ENCODE data around the gene SRSF1. TPM values are rescaled to one million over a fixed set of nuclear protein-coding genes. Genes with fewer than 3 reads are reported as not detected.
"Not testable (repeated sequence)": the region's sequence is repeated elsewhere in the genome, so short reads cannot be mapped to it uniquely, and the experiment has no call there.

The SRSF1 gene
- total and polyA plus RNA-seq, 9 donors: 77.8 to 184 (median 157) TPM

- intact Hi-C loops (cut with DNase I): no loop called here
- no peaks in the 10 kb centered on the region for H3K36me3 ChIP-seq
- no peak for DNase-seq
- TF ChIP-seq, protein P1, sequence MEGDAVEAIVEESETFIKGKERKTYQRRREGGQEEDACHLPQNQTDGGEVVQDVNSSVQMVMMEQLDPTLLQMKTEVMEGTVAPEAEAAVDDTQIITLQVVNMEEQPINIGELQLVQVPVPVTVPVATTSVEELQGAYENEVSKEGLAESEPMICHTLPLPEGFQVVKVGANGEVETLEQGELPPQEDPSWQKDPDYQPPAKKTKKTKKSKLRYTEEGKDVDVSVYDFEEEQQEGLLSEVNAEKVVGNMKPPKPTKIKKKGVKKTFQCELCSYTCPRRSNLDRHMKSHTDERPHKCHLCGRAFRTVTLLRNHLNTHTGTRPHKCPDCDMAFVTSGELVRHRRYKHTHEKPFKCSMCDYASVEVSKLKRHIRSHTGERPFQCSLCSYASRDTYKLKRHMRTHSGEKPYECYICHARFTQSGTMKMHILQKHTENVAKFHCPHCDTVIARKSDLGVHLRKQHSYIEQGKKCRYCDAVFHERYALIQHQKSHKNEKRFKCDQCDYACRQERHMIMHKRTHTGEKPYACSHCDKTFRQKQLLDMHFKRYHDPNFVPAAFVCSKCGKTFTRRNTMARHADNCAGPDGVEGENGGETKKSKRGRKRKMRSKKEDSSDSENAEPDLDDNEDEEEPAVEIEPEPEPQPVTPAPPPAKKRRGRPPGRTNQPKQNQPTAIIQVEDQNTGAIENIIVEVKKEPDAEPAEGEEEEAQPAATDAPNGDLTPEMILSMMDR (IDR thresholded peaks at IDR 0.05): no peak
- TF ChIP-seq POLR2A (IDR thresholded peaks at IDR 0.05): no peak
- no peak for TF ChIP-seq EP300 (IDR thresholded peaks at IDR 0.05)
- no peak overlapping the region for H3K4me3 ChIP-seq
- WGBS, 3 donors: 91 to 95% (median 94%) methylated on average over 4 of the region's 4 CpGs
- H3K27ac ChIP-seq: no peak overlapping the region
- H3K9me3 ChIP-seq: no peaks in the 10 kb centered on the region
- no peaks in the 10 kb centered on the region for H3K27me3 ChIP-seq
- H3K4me1 ChIP-seq (ENCODE audit: insufficient read depth): no peaks in the 10 kb centered on the region
Measured at GRCh38 chr17:58049533-58049932, 42.5 kb upstream of the SRSF1 start.

DNA sequence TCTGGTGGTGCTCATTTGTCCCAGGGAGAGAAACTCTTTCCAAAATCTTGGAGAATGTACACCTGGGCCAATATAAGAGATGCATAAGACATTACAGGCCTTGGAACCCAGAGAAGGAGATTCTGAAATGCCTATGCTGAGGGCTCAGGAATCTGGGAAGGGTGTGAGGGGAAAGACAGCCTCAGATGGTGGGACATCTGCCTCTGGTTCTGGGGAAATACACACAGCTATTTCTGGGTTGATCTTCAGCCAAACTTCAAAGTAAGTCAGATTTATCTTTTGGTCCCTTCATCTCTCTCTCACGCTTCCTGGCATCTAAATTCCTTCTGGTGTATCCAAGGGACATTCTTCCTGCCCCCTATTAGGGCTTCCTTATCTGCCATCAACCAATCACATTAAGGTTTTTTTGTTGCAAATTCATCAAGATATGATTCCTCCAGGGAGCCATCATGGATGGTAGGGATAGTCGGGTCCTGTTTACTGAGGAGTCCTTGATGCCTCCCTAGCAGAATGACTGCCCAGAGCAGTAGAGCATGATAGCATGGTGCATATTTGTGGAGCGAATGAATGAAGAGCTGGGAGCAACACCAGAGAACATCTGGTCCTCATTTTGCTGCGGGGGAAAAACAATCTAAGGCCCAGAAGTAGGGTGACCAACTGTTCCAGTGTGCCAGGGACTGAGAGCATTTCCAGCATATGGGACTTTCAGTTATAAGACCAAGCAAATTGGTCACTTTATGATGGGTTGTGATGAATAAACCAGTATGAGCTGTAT lies 40.5 kb upstream of the SRSF1 start:
- no peak for DNase-seq
- TF ChIP-seq EP300 (IDR thresholded peaks at IDR 0.05): no peak
- TF ChIP-seq, protein P1 (IDR thresholded peaks at IDR 0.05): no peak
- no peak for TF ChIP-seq POLR2A (IDR thresholded peaks at IDR 0.05)
- Histone ChIP-seq H3K4me1 (ENCODE audit: insufficient read depth) (no peaks in the 10 kb centered on the region), H3K4me3 (no peak overlapping the region), H3K36me3 (no peaks in the 10 kb centered on the region), H3K9me3 (no peaks in the 10 kb centered on the region), H3K27me3 (no peaks in the 10 kb centered on the region), H3K27ac (no peak overlapping the region)
- 66 to 75% (median 66%) methylated on average over 4 of the region's 4 CpGs for WGBS, 3 donors
- intact Hi-C loops (cut with DNase I): no loop called here

DNA sequence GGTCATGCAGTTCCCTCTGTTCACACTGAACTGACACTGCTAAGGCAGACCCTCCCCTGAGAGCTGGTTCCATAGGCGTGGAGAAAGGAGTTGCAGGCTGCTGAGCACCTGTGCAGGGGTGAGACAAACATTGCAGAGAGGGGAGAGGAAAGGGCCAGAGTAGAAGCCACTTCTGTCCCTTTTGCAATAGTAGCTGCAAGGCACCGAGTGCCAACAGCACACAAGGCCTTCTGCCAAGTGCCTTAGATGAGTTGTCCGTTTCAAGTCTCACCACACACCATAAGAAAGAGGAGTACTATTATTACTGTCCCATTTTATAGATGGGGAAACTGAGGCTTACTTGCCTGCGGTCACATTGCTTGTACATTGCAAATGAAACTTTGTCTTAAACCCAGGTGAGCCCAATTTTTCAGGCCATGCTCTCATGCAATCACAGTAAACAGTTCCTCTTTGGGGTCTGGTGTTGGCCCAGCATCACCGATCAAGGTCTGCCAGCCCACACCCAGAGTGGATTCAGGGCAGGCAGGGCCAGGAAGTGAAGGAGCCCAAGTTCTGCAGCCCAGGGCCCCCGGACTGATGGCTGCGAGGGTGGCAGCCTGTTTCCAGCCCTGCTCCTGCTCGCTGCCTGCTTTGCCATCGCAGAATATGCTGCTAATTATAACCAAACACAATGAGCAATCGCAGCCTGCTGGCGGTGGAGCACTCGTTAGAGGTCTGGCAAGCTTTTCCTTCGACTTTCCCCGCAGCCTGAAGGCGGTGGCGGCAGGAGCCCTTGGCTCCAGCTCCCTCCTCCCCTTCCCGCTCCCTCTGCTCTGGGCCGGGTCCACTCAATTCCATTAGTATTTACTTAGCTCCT lies 39.4 kb upstream of the SRSF1 start:
- Histone ChIP-seq H3K4me3 (no peak overlapping the region), H3K36me3 (no peaks in the 10 kb centered on the region), H3K27me3 (no peaks in the 10 kb centered on the region), H3K4me1 (ENCODE audit: insufficient read depth) (no peaks in the 10 kb centered on the region), H3K9me3 (no peaks in the 10 kb centered on the region), H3K27ac (no peak overlapping the region)
- intact Hi-C loops (cut with DNase I): no loop called here
- DNase-seq: no peak
- TF ChIP-seq, protein P1 (IDR thresholded peaks at IDR 0.05): no peak
- no peak for TF ChIP-seq POLR2A (IDR thresholded peaks at IDR 0.05)
- TF ChIP-seq EP300 (IDR thresholded peaks at IDR 0.05): no peak
- WGBS, 3 donors: 53 to 57% (median 54%) methylated on average over 18 of the region's 18 CpGs

GRCh38 chr17:58044256-58044655 lies 37.2 kb upstream of the SRSF1 start:
- H3K27me3 ChIP-seq; intact Hi-C loops (cut with DNase I); H3K36me3 ChIP-seq; H3K4me3 ChIP-seq; DNase-seq; H3K4me1 ChIP-seq (ENCODE audit: insufficient read depth); H3K27ac ChIP-seq; H3K9me3 ChIP-seq: not testable (repeated sequence)
- 74 to 88% (median 86%) methylated on average over 6 of the region's 6 CpGs for WGBS, 3 donors

All from ovary (tissue), 9 donors.